Measurements from ENCODE around the gene ATP11A.

DNA sequence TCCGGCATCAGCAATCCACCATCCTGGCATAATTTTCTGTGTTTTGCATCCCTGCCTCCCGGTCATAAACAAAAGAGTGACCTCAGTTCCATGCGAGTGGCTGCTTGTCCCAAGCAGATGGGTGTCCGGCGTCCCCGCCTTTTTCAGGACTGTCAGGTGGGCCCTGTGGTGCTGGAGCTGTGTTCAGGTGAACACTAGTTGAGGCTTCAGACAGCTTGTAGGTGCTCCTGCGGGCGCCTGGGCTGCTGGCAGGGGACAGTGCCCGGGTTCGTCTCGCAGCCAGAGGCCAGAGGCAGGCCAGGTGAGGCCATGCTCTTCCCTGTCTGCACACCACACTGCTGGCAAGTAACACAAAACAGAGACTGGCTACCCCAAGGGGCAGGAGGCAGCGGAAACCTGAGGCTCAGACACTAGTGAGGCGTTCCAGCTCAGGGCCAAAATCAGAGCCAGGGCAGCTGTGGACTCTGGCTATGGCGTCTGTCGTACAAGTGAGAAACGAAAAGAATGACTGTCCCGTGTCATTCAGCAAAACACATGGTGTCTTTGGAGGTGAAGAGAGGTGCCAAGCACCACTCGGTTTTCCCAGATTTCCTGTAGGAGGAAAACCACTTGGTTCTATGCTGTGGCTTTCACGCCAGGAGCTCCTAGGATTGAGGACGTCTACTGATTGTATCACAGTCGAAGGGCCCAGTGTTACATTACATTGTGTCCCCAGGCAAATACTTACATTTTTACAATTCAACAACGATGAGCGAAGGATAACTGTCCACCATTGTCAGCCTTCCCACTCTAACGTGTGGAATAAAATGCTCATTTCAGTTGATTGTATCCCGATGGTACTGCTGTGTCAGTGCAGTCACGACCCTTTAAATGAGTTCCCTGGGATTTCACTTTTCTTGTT is 104.0 kb downstream of the ATP11A start:
- TF ChIP-seq, protein P1, sequence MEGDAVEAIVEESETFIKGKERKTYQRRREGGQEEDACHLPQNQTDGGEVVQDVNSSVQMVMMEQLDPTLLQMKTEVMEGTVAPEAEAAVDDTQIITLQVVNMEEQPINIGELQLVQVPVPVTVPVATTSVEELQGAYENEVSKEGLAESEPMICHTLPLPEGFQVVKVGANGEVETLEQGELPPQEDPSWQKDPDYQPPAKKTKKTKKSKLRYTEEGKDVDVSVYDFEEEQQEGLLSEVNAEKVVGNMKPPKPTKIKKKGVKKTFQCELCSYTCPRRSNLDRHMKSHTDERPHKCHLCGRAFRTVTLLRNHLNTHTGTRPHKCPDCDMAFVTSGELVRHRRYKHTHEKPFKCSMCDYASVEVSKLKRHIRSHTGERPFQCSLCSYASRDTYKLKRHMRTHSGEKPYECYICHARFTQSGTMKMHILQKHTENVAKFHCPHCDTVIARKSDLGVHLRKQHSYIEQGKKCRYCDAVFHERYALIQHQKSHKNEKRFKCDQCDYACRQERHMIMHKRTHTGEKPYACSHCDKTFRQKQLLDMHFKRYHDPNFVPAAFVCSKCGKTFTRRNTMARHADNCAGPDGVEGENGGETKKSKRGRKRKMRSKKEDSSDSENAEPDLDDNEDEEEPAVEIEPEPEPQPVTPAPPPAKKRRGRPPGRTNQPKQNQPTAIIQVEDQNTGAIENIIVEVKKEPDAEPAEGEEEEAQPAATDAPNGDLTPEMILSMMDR (IDR thresholded peaks at IDR 0.05; ENCODE audit: low read length), result no peak
- TF ChIP-seq EZH2 (optimal IDR thresholded peaks at IDR 0.05; ENCODE audit: low read depth, low read length), result no peak
